Activated naive CD8-positive, alpha-beta T cell treated with anti-CD3 and anti-CD28 coated beads, Interleukin-2, amount 50 U/mL, for 16 hours (primary cell): ENCODE data around the gene F7.

Experiments used
- DNase-seq: peaks from one replicate; pipeline ENCODE4 v3.0.0-alpha.2; 2020; ENCODE audit warnings: low read depth, low spot score

Gene F7

DNA sequence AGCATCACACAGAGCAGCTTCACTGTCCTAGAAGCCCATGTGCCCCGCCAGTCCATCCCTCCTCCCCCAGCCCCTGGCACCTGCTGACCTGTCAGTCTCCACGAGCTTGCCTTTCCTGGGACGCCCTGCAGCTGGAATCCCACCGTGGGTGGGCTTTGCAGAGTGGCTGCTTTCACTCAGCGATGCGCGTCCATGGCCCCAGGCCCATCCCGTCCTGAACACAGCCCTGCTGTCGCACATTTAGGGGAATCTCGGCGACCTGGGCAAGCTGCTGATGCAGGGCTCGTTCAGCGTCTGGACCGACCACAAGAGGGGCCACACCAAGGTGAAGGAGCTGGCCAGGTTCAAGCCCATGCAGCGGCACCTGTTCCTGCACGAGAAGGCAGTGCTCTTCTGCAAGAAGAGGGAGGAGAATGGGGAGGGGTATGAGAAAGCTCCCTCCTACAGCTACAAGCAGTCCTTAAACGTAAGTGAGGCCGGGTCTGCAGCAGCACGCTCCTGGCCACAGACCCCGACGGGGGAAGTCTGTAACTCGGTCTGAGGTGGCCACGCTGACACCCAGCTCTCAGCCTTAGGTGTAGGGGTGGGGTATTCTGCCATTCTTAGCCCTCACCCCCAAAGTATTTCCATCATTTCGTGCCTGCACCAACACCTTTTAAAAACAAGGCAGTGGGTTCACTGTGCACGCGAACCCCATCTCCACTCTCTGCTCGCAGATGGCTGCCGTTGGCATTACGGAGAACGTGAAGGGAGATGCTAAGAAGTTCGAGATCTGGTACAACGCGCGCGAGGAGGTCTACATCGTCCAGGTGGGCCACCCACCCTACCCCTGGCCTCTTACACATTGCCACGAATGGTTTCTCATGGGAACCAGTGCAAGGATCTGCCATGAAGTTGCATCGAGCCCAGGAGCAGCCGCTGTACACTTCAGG is 18.3 kb upstream of the F7 start:
- no peak for DNase-seq

GRCh38 chr13:113087923-113088690 is 17.5 kb upstream of the F7 start:
- no peak for DNase-seq

DNA sequence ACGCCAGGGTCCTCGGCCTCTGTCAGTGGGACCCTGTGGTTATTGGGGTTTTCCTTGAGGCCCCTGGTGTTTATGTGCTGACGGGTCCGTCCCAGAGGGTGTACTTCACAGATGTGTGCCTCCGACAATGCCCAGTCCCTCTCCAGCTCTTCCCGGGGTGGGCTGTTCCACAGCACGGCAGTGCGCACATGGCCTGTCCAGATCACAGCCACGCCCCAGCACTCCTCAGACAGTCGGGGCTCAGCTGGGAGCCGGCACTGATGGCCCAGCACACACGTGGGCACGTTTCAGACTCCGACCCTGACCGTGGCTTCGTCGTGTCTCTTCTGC is 16.9 kb upstream of the F7 start:
- no peak for DNase-seq

DNA sequence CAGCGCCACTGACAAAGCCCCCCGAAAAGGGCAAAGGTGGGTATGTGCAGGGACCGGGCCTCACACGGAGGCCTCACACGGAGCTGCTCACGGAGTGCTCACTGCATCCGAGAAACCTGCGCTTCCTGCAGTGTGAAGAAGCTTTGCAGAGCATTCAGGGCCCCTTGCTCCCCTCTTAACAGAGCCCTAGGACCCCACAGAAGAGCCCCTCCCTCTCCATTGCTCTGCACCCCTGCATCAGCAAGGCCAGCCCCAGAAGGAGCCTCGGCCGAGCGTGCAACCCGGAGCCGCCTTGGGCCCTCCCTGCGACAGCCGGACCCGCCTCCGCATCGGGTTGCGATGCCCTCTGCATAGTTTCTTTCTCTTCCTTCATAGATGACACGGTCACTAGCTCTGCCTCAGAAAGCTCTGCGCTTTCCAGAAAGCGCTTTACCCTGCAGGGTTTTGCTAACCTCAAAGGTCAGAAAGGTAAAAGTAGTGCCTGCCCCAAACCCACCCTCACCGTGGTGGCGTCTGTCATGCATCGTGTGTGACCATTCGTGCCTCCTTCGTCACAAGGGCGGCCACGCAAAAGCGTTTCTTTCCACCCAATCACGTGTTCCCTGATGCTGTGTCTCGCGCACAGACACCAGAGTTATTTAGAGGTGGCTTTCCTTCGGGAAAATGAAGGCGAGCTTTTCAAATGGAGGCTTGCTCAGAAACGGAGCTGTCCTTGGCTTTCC is 15.7 kb upstream of the F7 start:
- DNase-seq = no peak

DNA sequence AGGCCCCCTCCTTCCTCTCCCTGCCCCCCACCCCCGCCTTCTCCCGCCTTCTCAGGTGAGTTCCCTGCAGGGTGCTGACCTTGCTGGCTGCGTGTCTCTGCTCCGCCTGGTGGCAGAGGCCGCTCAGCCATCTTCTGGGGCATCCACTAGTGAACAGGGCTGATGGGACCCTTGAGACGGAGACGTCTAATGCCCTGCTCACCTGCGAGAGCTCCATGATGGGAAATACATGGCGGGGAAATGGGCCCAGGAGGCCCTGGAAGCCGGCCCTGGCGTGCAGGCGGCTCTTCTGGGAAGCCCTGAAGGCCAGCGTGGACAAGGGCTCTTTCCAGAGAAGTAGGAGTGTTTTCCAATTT is 15.2 kb upstream of the F7 start:
- DNase-seq = no peak

DNA sequence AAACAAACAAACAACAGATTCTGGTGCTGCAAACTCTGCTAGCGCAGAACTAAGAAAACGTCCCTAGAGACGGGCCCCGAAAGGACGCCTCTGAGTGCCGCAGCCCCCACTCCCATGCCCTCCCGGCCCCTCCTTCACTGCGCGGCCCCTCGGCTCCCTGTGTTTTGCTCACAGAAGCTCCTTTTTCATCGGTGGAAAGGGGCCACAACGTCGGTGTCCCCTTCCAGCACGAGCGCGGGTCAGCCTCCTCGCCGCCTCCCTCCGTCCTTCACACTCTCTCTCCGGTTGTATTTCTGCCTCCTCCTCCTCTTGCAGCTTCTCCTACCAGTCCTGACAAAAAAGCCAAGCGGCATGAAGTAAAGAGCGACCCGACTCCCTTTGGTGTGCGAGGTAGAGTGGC is 14.8 kb upstream of the F7 start:
- DNase-seq = no peak

DNA sequence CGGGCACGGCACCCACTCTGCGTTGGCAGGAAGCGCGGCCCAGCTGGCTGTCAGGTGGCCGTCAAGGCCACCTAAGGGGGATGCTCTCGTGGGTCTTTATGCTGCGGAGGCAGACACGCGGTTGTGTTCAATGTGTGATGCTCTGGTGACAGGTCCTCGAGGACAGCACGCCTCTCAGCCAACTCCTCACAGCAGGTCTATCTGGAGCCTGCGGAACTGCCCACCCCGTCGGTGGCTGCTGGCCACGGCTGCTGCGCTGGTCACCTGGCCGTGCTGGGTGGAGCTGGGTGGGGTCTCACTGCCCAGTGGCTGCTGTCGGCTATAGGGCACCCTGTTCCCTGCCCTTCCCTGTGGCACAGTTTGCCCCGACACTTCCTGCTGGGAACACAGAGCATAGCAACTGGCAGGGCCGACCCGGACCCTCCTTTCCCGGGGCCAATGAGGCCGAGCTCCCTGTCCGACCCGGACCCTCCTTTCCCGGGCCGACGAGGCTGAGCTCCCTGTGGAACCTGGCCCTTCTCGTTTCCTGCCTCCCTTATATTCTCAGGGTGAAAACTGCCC is 14.3 kb upstream of the F7 start:
- no peak for DNase-seq

DNA sequence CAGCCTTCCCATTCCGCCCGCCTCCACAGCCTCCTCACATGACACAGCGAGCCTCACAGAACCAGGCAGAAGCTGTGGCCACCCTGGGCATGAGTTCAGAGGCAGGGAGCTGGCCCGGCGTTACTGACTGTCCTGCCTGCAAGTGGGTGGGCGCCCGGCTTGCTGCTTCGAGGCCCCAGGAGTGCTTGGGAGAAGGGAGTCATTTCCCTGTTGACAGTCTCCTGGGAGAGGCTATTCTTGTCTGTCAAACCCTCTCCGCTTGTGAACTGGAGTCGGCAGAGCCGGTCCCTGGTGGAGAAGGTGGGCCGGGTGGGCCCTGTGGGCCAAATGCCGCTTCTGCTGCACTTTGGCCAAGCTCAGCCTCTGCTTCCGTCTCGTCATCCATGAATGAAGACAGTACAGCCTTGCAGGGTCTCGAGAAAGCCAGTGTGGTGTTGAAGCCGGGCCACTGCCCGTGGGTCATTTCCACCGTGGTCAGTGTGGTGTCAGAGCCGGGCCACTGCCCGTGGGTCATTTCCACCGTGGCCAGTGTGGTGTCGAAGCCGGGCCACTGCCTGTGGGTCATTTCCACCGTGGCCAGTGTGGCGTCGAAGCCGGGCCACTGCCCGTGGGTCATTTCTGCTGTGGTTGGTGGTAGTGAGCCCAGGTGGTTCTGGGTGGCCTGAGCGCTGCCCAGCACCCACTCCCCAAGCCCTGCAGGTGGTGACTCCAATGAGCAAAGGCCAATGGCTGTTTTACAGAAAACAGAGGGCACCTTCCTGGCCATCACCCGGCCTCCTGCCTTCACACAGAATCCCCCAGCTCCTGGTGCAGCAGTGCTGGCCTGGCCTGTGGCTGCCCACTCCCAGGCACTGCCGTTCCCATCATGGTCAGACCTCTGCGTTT is 13.5 kb upstream of the F7 start:
- no peak for DNase-seq

DNA sequence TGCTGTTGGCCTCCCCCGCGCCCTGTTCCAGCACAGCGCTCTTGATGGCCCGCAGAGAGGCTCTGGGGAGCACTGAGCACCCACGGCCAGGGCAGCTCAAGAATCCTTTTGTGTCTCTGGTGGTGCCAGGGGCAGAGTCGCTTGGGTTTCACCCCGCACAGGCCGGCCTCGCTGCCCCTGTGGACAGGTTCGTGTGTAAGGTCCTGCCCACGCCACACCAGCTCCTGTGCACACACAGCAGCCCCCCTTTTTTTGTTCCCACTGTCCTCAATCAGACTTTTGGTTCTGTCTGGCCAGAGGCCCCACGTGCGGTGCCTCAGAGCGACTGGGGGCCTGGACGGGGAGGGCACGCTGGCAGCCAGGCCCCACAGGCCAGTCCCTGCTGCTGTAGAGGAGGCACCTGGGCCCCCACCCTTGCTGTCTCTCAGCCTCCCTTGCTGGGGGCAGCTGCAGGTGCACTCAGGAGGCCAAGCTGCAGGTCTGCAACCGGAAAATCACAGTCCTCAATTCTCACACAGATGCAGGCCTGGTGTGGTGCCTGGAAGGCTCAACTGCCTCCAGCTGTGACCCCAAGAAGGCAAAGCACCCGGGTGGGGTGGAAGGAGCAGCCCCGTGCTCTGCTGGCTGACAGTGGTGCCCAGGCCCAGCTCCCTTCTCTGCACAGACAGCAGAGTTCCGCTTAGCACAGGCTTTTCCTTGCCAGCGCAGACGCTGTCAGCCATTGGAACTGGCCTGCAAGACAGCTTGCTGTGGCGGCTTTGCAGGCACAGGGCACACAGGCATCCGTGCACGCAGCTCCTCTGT is 12.6 kb upstream of the F7 start:
- no peak for DNase-seq

DNA sequence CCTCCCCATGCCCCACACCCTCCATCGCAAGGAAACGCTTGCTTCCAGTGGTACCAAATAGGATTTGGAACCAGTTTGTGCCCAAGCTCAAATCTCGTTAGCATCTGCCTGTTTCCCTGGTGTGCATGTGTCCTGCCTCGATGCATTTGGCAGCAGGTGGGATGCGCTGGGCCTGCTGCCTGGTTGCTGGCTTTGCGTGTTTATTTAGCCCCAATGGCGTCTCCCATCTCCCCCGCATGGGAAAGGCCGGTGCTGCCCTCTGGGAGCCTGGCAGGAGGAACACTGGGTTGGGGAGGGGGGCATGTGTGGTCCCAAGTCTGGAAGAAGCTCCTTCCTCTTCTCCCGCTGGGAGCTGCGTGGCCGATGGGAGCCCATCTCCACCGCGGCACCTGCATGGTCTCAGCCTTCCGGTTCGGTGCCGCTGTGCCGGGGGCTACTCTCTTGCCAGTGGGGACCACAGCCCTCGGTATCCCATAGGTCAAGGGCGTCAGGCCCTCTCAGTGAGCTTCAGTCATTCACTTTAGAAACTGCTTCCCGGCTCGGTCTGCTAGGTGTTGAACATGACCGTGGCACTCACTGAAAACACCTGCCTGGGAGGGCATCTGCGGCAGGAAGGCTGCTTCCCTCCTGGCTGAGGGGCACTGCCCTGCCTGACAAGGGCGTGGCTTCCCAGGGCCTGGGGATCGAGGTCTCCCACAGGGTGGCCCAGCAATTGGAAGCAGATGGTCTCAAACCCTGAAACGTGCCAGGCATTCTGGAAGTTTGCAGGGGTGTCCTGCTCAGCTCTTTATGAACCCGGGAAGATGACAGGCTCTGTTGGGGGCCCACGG is 11.8 kb upstream of the F7 start:
- no peak for DNase-seq

- no peak for DNase-seq
Observed at GRCh38 chr13:113094410-113094800, 11.2 kb upstream of the F7 start.

GRCh38 chr13:113095146-113096051 is 10.2 kb upstream of the F7 start:
- DNase-seq = no peak

DNA sequence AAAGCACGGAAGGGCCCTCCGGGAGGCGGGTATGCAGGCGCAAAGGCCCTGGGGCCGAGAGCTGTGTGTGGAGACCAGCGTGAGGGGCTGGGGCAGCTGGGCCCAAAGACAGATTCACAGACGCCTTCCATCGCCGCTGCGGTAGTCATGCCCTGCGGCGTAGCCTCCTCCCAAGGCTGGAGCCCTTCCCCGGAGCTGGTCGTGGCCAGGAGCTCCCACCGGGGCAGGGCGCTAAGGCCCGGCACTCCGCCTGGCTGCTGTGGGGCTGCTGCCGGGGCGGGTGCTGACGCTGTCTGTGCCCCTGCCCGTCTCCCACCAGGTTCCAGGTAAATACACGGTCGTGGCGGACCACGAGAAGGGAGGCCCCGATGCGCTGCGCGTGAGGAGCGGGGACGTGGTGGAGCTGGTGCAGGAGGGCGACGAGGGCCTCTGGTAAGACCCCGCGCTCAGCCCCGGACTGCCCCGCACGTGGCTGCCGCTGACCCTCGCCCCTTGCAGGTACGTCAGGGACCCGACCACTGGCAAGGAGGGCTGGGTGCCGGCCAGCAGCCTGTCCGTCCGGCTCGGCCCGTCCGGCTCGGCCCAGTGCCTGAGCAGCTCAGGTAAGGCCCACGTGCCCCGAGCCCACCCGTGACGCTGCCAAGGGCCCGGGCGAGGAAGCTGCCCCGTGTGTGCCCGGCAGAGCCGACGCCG is 9.4 kb upstream of the F7 start:
- no peak for DNase-seq

- DNase-seq = no peak
Observed at GRCh38 chr13:113096745-113097305, 8.8 kb upstream of the F7 start.

- DNase-seq = no peak
Observed at GRCh38 chr13:113097651-113098050, 7.9 kb upstream of the F7 start.

GRCh38 chr13:113098162-113098732 is 7.3 kb upstream of the F7 start:
- no peak for DNase-seq

DNA sequence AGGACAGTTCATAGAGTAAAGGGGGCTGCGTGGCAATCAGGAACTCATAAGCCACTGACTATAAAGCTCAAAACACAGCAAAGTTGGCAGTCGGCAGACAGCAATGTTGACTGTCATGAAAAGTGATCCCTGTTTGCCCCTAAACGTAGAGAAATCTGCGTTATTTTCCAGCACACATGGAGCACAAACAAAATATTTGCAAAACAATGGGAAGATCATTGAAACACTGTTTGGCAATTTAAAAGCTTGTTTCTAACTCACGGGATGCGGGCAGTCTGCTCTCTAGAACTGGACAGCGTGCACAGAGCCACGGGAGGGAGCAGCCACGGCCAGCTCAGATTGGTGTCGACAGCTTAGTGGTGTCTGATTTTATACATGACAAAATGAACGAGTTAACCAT is 6.4 kb upstream of the F7 start:
- DNase-seq = no peak
